OCI-LY3 (cell line): ENCODE data around the gene SF3A2.

Source experiments
- CTCF ChIP-seq: fragments of 200-600, 300-600 bp; sonication (generic); IDR thresholded peaks from 2 replicates; pipeline ENCODE4 v1.5.1; 2014; ENCODE audit warnings: antibody characterized with exemption, low read length, low read depth
- EZH2phosphoT487 ChIP-seq: fragments of 200-600 bp; shearing (Covaris generic); IDR thresholded peaks from 2 replicates; pipeline ENCODE4 v1.6.1; 2018; ENCODE audit warnings: antibody characterized with exemption, mixed run types, low read depth

- TF ChIP-seq CTCF (no peak), EZH2phosphoT487 (no peak)
Measured at GRCh38 chr19:2226051-2226839, 10.4 kb upstream of the SF3A2 start.
